ENCODE measurements around the gene P3H1.
"Not testable (repeated sequence)": the region's sequence is repeated elsewhere in the genome, so short reads cannot be mapped to it uniquely, and the experiment has no call there.

Gene P3H1

GRCh38 chr1:42766741-42767509, at the start of gene P3H1, which contains the start of gene C1orf50:
P3H1 (minus strand) TSS chr1:42767028; CDS start chr1:42766971, 57 bp downstream.
C1orf50 (plus strand) TSS chr1:42767249; CDS start chr1:42767312, 63 bp downstream.
- DNase-seq (ENCODE audit: low spot score) = peak; percentile 93

DNA sequence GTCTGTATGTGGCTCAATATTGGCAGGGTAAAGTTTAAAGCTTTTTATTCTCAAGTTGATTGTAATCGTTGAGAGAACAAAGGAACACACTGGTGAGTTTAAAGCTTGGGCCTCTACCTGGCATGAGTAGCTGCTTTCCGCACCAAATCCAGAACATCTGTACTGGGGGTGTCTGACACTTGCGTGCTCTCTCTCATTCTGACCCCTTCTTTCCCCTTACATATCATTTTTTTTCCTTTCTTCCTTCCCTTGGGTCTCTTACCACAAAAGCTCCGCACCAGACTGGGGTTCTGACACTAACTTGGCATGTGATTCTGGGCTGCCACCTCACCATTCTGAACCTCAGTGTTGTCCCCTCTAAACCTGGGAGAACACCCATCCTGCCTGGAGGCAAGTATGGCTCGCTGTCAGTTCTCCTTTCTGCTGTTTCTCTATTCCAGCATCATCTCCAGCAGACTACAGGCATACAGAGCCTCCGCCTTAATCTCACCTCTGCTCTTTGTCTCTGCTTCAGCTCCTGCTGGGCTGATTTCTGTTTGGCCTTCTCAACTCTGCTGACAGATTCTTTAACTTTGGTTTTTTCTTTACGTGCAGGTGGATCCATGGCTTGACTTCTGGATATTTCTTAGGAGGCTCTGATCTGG, 49.2 kb upstream of the P3H1 start:
- DNase-seq (ENCODE audit: low spot score) = peak; percentile 9

GRCh38 chr1:42814815-42815214, 48.0 kb upstream of the P3H1 start:
- not testable (repeated sequence) for DNase-seq (ENCODE audit: low spot score)

DNA sequence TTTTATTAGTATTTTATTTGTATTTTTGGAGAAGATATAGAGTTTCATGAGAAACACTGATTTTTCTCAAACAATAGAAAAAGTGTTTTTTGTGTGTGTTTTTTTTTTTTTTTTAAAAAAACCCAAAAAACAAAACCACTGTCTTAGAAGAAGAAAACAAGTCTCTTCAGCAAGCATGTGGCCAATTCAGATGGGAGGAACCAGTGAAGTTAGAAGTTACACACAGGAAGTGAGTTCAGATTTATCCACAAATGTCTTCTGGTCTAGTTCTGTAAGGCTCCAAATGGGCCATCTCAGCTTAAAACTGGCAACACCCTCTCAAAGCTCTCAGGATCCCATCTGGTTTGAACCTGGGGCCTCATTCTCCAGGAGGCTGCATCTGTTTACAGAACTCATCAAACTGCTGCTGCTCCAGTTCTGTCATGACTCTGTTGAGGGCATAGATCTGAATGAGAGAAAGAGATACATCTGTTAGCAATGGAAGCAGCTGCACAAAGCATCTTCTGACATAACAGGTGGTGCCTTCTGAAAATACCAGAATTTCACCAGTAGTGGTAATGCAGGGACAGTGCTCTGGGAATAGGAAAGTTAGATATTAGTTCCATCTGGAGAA, 40.3 kb upstream of the P3H1 start:
- DNase-seq (ENCODE audit: low spot score) = no peak

GRCh38 chr1:42806593-42806992, 39.8 kb upstream of the P3H1 start:
- no peak for DNase-seq (ENCODE audit: low spot score)

- DNase-seq (ENCODE audit: low spot score) = no peak
Observed at GRCh38 chr1:42806171-42806570, 39.3 kb upstream of the P3H1 start.

DNA sequence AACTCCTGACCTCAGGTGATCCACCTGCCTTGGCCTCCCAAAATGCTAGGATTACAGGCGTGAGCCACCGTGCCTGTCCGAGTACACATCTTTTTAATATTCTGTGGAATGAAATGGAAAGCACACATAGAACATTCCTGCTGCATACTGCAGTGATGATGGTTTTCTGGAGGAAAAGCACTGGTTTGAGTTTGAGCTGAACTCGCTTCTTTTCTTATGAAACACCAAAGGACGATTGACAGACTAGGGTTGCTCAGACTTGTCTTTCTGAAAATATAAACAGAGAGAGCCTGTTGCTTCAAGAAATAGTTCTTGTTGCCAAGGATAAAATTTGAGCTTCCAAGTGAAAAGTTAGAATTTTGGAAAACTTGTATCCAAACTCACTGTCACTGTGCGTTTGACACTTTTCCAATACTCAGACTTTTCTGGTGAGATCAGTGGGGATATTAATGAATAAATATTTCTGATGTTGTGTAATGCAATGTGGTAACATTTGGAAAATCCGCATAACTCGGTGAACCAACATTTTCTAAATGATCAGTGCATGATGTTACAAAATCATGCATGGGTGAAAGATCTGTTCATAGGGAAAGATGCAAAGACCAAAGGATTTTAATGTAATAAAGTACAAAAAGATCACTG, 35.1 kb upstream of the P3H1 start:
- no peak for DNase-seq (ENCODE audit: low spot score)

DNA sequence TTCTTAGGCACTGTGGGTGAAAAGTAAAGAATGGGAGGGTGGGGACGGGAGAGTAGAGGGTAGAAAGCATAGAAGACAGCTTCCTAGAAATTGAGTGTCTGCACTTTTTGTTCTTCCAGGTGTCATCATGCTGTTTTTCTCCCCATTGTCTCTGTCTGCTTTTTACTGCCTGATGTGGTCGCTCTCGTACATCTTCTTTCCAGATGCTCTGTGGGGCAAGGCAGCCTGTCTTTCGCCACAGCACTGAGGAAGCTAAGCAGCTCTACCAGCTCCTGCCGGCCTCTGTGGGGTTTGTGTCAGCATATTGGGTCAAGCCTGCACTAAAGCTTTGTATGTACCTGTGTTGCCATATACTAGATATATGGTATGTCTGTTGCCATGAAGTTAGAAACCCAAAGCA, 31.2 kb upstream of the P3H1 start:
- DNase-seq (ENCODE audit: low spot score) = no peak

DNA sequence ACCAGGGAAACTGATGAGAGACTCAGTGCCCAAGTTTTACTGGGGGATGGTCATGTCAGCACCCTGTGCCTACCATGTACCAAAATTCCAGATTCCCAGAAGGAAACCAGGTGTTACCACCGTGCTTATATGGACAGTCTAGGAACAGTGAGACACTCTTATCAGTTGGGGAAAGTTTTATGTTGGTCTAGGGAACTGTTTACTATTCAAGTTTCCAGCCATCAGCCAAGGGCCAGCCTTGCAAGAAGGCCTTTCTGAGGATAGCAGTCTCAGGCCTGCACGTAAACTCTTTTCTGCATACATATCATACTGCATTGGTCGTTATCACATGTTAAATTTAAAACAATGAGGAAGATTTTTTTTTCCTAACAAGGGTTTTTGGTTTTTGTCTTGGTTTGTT, 30.6 kb upstream of the P3H1 start:
- DNase-seq (ENCODE audit: low spot score) = no peak

- no peak for DNase-seq (ENCODE audit: low spot score)
Observed at GRCh38 chr1:42793824-42794223, 27.0 kb upstream of the P3H1 start.

GRCh38 chr1:42788021-42788420, 21.2 kb upstream of the P3H1 start:
- no peak for DNase-seq (ENCODE audit: low spot score)

DNA sequence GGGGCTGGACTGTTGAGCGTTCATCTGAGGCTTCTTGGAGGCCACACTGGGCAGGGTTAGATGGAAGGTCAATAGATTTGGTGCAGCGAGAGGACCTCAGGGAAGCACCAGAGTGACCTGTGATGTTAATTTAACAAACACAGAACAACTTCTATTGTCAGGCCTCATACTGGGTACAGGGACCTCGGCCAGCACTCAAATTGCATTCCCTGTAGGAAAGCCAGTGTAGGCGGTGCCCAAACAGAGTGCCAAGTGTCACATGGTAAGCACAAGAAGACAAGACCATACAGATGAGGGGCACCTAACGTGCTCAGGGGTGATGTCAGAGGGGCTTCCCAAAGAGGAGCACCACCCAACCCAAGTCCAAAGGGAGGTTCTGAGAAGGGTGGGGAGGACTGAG, 19.3 kb upstream of the P3H1 start:
- DNase-seq (ENCODE audit: low spot score) = no peak

DNA sequence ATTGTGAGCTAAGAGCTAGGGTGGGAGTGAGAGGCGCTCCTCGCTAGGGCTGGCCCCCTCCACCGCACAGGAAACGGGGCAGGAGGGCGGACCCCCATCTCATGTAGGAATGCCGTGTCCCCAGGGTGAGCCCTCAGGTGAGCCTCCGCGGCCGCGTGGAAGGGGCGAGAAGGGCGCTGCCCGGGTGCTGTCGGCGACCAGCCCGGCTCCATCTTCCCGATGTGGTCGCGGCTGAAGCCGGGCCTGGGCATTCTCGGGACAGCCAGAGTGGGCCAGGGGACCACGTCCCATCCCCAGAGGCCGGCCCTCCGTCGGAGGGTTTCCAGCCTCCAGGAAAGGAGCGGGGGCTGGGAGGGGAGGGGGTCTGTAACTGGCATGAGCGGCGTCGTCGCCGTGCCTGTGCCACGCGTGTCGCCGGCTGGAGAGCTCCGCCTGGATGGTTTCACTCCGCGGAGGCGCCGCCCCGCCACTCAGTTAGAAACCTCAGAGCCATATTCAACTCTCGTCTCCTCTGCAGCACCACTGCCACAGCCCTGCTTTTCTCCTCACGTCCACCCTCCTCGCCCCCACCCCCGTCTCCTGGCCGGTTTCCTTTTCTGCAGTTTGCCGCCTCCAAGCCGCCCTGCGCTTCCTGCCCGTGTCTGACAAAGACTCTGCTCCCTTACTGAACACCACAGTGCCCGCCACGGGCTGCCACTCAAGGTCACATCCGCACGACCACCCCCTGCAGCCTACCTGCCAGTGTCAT, 18.3 kb upstream of the P3H1 start, which contains the start of gene TMEM269:
Gene TMEM269 (plus strand): TSS at position 46 of the 748 bp plus-strand sequence. CDS start 4,903 bp downstream, outside the sequence.
- DNase-seq (ENCODE audit: low spot score) = peak; percentile 51

DNA sequence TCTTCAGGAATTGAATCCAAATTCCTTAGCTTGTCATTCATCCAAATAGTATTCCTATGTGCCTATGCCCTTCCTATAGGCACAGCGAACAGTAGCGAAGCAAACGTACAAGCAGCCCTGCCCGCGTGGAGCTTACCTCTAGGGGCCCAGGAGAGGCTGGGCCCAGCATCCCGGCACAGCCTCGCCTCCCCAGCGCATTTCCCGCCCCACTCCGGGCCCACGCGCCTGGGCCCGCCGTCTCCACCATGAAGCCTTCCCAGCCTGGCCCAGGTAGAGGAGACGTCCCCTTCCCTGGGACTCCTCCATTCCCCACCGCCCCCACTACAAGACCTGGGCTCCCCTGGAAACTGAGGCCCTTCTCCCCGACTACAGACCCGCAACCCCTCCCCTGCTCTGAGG, 17.7 kb upstream of the P3H1 start:
- no peak for DNase-seq (ENCODE audit: low spot score)

- DNase-seq (ENCODE audit: low spot score) = no peak
Observed at GRCh38 chr1:42783092-42783491, 16.3 kb upstream of the P3H1 start.

- DNase-seq (ENCODE audit: low spot score) = no peak
Observed at GRCh38 chr1:42780176-42780575, 13.3 kb upstream of the P3H1 start.

DNA sequence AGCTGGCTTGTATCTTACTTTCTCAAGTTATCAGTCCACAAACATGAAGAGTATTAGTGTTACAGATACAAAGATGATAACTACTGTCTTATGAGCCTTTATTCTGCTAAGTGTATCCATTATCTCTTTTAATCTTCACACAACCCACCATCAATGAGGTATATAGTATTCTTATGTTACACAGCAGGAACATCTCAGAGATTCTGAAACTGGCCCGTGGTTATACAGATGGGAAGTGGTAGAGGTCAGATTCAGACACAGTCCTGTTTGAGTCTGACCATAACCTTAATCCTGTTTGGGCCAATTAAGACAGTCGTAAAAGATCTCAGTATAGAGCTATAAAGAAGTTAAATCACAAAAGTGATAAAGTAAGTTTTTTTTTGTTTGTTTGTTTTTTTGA, 12.9 kb upstream of the P3H1 start:
- DNase-seq (ENCODE audit: low spot score) = no peak

GRCh38 chr1:42777852-42778251, 11.0 kb upstream of the P3H1 start:
- peak; percentile 61 for DNase-seq (ENCODE audit: low spot score)

DNA sequence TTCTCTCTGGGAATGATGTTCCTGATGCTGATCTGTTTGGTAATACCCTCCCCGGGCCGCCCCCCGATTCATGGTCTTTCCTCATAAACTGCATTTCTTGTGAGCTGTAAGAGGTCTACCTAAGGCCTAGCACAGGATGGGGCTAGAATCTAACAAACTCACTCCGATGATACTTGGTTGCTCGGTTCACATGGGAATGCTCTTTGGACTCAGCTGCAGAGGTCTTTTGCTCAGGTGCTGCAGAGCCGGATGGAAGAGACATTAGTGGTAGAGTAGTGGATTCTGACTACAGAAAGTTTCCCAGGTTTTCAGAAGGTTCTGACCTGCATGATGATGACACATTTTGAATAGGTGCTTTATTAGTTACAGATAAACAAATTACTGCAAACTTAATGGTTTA, 9.7 kb upstream of the P3H1 start:
- no peak for DNase-seq (ENCODE audit: low spot score)

DNA sequence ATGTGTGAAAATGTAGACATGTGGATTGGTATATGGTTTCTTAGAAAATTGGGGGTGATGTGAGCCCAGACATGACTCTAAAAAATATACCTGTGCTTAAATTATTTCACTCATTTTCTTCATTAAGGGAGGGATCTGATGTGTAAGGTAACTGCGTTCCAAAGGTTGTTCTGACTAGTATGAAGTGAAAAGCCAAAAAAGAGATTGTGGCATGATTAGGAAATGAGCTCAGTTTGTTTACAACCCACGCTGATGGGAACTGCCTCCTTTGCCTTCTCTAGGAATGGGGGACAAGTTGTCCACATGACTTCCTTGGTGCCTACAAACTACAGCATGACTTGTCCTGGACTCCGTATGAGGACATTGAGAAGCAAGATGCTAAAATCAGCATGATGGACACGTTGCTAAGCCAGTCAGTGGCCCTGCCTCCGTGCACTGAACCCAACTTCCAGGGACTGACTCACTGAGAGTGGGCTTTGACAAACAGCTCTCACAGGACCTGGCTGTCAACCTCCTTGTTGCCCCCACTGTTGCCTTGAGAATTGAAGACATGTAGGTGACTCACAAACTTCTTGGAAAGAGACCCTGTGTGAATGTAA, 8.2 kb upstream of the P3H1 start:
- no peak for DNase-seq (ENCODE audit: low spot score)

DNA sequence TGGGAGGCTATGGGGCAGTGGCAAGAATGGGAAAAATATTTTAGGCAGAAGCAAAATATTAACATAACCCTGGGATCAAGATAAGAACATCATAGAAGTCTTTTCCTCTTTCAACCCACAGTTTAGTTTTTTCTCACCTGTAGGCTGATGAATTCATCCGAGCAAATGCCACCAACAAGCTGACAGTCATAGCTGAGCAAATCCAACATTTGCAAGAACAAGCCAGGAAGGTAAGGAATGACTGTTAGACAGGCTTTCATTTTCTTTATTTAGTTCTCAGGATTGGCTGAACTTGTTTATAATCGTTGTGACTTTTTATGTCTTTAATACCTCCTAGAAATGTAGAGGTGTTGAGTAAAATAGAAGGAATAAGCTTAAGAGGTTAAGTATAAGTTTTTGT, 6.6 kb upstream of the P3H1 start:
- no peak for DNase-seq (ENCODE audit: low spot score)

All from hepatic stellate cell (primary cell).